BLaER1 treated with 17β-estradiol and CSF1 and Interleukin-3, amounts not matched to agents 10 nM and 100 nM (cell line): ENCODE measurements around the gene RPUSD1.
"Not testable (repeated sequence)": the region's sequence is repeated elsewhere in the genome, so short reads cannot be mapped to it uniquely, and the experiment has no call there.

Source experiments
- H3K27ac ChIP-seq, 11 experiments: shearing (Covaris generic); formaldehyde crosslinking; 2 replicates each; pipeline ENCODE4 v1.8.1; 2022
- H3K27me3 ChIP-seq, 11 experiments: shearing (Covaris generic); formaldehyde crosslinking; 2 replicates each; pipeline ENCODE4 v1.8.1; 2022
- H3K36me3 ChIP-seq, 11 experiments: shearing (Covaris generic); formaldehyde crosslinking; 2 replicates each; pipeline ENCODE4 v1.8.1; 2022
- H3K4me1 ChIP-seq, 10 experiments: shearing (Covaris generic); formaldehyde crosslinking; 2 replicates each; pipeline ENCODE4 v1.8.1; 2022
- H3K4me2 ChIP-seq, 11 experiments: shearing (Covaris generic); formaldehyde crosslinking; 2 replicates each; pipeline ENCODE4 v1.8.1; 2022
- H3K4me3 ChIP-seq, 10 experiments: shearing (Covaris generic); formaldehyde crosslinking; 2 replicates each; pipeline ENCODE4 v1.8.1; 2022
- H3K9ac ChIP-seq, 11 experiments: shearing (Covaris generic); formaldehyde crosslinking; 2 replicates each; pipeline ENCODE4 v1.8.1; 2022
- H3K9me3 ChIP-seq, 11 experiments: shearing (Covaris generic); formaldehyde crosslinking; replicated peaks in 1 of 11; 2 replicates each; pipeline ENCODE4 v1.8.1; 2022
- H4K20me1 ChIP-seq, 11 experiments: shearing (Covaris generic); formaldehyde crosslinking; 2 replicates each; pipeline ENCODE4 v1.8.1; 2022
- Cebpa-rat ChIP-seq, 11 experiments: shearing (Covaris generic); IDR thresholded peaks; 2 replicates each; pipeline ENCODE4 v1.8.1; 2022

Gene RPUSD1

GRCh38 chr16:822174-822908, 34.2 kb upstream of the RPUSD1 start:
- Histone ChIP-seq H3K9ac (no peak overlapping the region), H3K27me3 (peaks cover 0 to 58% (median 0%) of the 10 kb centered on the region in 11 experiments; a peak in 8 of 22 replicates), H4K20me1 (peaks cover 0 to 9% (median 0%) of the 10 kb centered on the region in 11 experiments; a peak in 4 of 22 replicates), H3K4me2 (peak overlapping the region in 4 of 11 experiments; percentile 15 to 24 (median 20); a peak in 5 of 22 replicates), H3K4me3 (no peak overlapping the region), H3K9me3 (peaks cover 0 to 27% (median 12%) of the 10 kb centered on the region in 11 experiments; a peak in 17 of 22 replicates), H3K4me1 (peaks cover 12 to 84% (median 60%) of the 10 kb centered on the region in 10 experiments), H3K36me3 (no peaks in the 10 kb centered on the region), H3K27ac (no peak overlapping the region)
- no peak for TF ChIP-seq Cebpa-rat (IDR thresholded peaks at IDR 0.05)

DNA sequence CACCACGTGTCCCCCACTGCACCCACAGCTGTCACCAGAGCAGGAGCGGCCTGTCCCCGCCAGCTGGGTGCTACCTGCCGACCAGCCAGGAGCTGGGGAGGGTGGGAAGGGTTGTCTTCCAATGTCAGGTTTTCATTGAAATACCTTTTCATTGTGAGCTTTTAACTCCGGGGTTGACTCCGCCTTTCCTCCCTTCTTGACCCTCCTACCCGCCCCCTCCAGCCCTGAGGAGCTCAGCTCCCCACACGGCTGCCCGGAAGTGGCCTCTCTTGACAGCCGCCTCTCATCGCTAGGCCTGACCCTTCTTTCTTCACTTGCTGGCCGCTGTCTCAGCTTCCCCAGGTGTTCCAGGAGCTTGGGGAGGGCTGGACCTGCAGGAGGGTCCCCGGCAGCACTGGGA, 33.6 kb upstream of the RPUSD1 start:
- Histone ChIP-seq H3K4me2 (peak overlapping the region in 3 of 11 experiments; percentile 21 to 88 (median 82); a peak in 3 of 22 replicates), H4K20me1 (peaks cover 0 to 9% (median 0%) of the 10 kb centered on the region in 11 experiments; a peak in 4 of 22 replicates), H3K9me3 (peaks cover 0 to 33% (median 15%) of the 10 kb centered on the region in 11 experiments; a peak in 17 of 22 replicates), H3K27ac (no peak overlapping the region), H3K4me1 (peaks cover 12 to 84% (median 60%) of the 10 kb centered on the region in 10 experiments), H3K4me3 (no peak overlapping the region), H3K27me3 (peaks cover 0 to 54% (median 0%) of the 10 kb centered on the region in 11 experiments; a peak in 8 of 22 replicates), H3K9ac (no peak overlapping the region), H3K36me3 (no peaks in the 10 kb centered on the region)
- no peak for TF ChIP-seq Cebpa-rat (IDR thresholded peaks at IDR 0.05)

DNA sequence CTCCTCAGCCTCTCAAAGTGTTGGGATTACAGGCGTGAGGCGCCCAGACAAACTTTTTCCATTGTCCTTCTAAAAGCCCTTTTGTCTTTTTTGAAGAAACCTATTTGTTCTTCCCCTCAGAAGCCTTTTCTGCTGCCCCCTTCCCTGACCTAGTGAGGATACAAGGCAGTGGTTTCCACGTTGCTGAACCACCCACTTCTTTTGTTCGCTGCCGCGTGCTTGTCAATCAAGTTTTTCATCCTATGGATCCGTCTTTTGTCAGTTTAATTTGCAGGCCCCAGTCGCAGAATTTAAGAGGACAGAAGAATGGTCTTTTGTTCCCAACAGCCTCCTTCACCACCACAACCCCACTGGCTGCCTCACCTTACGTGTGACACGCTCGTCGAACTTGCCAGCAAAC, 32.6 kb upstream of the RPUSD1 start:
- no peaks in the 10 kb centered on the region for H3K36me3 ChIP-seq
- peaks cover 0 to 34% (median 16%) of the 10 kb centered on the region in 11 experiments; a peak in 17 of 22 replicates for H3K9me3 ChIP-seq
- peaks cover 0 to 9% (median 0%) of the 10 kb centered on the region in 11 experiments; a peak in 4 of 22 replicates for H4K20me1 ChIP-seq
- H3K27me3 ChIP-seq = peaks cover 0 to 49% (median 0%) of the 10 kb centered on the region in 11 experiments; a peak in 8 of 22 replicates
- H3K4me1 ChIP-seq = peaks cover 10 to 87% (median 61%) of the 10 kb centered on the region in 10 experiments
- TF ChIP-seq Cebpa-rat (IDR thresholded peaks at IDR 0.05) = no peak
- no peak overlapping the region; a peak in 1 of 20 replicates for H3K4me3 ChIP-seq
- H3K4me2 ChIP-seq = peak overlapping the region in 8 of 11 experiments; percentile 64 to 93 (median 84); a peak in 16 of 22 replicates
- H3K9ac ChIP-seq = no peak overlapping the region
- no peak overlapping the region for H3K27ac ChIP-seq

DNA sequence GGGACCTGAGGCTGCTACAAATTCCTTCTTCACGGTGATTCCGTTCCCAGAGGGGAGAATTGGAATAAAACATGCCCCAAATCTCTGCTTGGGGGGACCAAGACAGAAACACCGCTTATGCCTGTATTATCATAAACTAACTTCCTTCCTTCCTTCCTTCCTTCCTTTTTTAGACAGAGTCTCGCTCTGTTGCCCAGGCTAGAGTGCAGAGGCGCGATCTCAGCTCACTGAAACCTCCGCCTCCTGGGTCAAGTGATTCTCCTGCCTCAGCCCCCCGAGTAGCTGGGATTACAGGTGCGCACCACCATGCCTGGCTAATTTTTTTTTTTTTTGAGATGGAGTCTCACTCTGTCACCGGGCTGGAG, 31.8 kb upstream of the RPUSD1 start:
- not testable (repeated sequence) for H3K36me3 ChIP-seq, H4K20me1 ChIP-seq
- Histone ChIP-seq H3K9me3 (peaks cover 0 to 34% (median 16%) of the 10 kb centered on the region in 11 experiments; a peak in 17 of 22 replicates), H3K4me3 (peak overlapping the region in 4 of 10 experiments; percentile 4 to 38 (median 23); a peak in 4 of 20 replicates), H3K27me3 (peaks cover 0 to 43% (median 0%) of the 10 kb centered on the region in 11 experiments; a peak in 8 of 22 replicates), H3K9ac (peak overlapping the region in 4 of 11 experiments; percentile 7 to 57 (median 20); a peak in 3 of 22 replicates), H3K4me2 (peak overlapping the region in 9 of 11 experiments; percentile 56 to 93 (median 82); a peak in 18 of 22 replicates), H3K27ac (peak overlapping the region in 4 of 11 experiments; percentile 20 to 58 (median 50); a peak in 7 of 22 replicates), H3K4me1 (peaks cover 3 to 87% (median 60%) of the 10 kb centered on the region in 10 experiments; a peak in 19 of 20 replicates)

GRCh38 chr16:819336-820043, 31.3 kb upstream of the RPUSD1 start:
- Histone ChIP-seq H3K4me2 (peak overlapping the region in 9 of 11 experiments; percentile 56 to 93 (median 82); a peak in 18 of 22 replicates), H3K9ac (peak overlapping the region in 5 of 11 experiments; percentile 7 to 57 (median 20); a peak in 4 of 22 replicates), H3K9me3 (peaks cover 0 to 34% (median 16%) of the 10 kb centered on the region in 11 experiments; a peak in 17 of 22 replicates), H3K36me3 (no peaks in the 10 kb centered on the region), H3K27ac (peak overlapping the region in 4 of 11 experiments; percentile 20 to 58 (median 50); a peak in 7 of 22 replicates), H4K20me1 (peaks cover 0 to 9% (median 0%) of the 10 kb centered on the region in 11 experiments; a peak in 3 of 22 replicates), H3K27me3 (peaks cover 0 to 44% (median 0%) of the 10 kb centered on the region in 11 experiments; a peak in 7 of 22 replicates), H3K4me3 (peak overlapping the region in 5 of 10 experiments; percentile 4 to 38 (median 16); a peak in 4 of 20 replicates), H3K4me1 (peaks cover 0 to 87% (median 57%) of the 10 kb centered on the region in 10 experiments; a peak in 18 of 20 replicates)
- TF ChIP-seq Cebpa-rat (IDR thresholded peaks at IDR 0.05) = no peak

DNA sequence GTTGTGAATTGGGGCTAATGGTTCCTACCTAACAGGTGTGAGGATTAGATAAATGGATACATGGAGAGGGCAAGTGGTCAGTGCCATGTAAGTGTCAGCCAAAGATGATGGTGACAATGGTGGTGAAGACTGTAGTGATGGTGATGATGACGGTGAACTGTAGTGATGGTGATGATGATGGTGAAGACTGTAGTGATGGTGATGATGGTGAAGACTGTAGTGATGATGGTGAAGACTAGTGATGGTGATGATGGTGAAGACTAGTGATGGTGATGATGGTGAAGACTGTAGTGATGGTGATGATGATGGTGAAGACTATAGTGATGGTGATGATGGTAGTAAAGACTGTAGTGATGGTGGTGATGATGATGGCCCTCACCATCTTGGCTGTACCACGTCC, 30.4 kb upstream of the RPUSD1 start:
- Histone ChIP-seq H4K20me1 (peaks cover 0 to 9% (median 0%) of the 10 kb centered on the region in 11 experiments; a peak in 3 of 22 replicates), H3K4me1 (peaks cover 0 to 87% (median 61%) of the 10 kb centered on the region in 10 experiments; a peak in 18 of 20 replicates), H3K27ac (no peak overlapping the region), H3K4me3 (no peak overlapping the region), H3K4me2 (peak overlapping the region in 7 of 11 experiments; percentile 64 to 93 (median 85); a peak in 10 of 22 replicates), H3K27me3 (peaks cover under 1 to 48% (median 7%) of the 10 kb centered on the region in 11 experiments; a peak in 21 of 22 replicates), H3K36me3 (no peaks in the 10 kb centered on the region), H3K9ac (no peak overlapping the region), H3K9me3 (peaks cover 0 to 29% (median 14%) of the 10 kb centered on the region in 11 experiments; a peak in 17 of 22 replicates)
- TF ChIP-seq Cebpa-rat (IDR thresholded peaks at IDR 0.05) = no peak

GRCh38 chr16:818132-818531, 30.0 kb upstream of the RPUSD1 start:
- peaks cover 0 to 24% (median 10%) of the 10 kb centered on the region in 11 experiments; a peak in 17 of 22 replicates for H3K9me3 ChIP-seq
- no peak for TF ChIP-seq Cebpa-rat (IDR thresholded peaks at IDR 0.05)
- H3K4me2 ChIP-seq = no peak overlapping the region
- H3K36me3 ChIP-seq = no peaks in the 10 kb centered on the region
- peaks cover 0 to 90% (median 65%) of the 10 kb centered on the region in 10 experiments; a peak in 18 of 20 replicates for H3K4me1 ChIP-seq
- peaks cover 0 to 9% (median 0%) of the 10 kb centered on the region in 11 experiments; a peak in 4 of 22 replicates for H4K20me1 ChIP-seq
- no peak overlapping the region for H3K27ac ChIP-seq
- peaks cover 5 to 52% (median 11%) of the 10 kb centered on the region in 11 experiments for H3K27me3 ChIP-seq
- no peak overlapping the region for H3K9ac ChIP-seq
- H3K4me3 ChIP-seq = no peak overlapping the region
